Mesothelial cell of epicardium (in vitro differentiated cells): ENCODE results near the gene RNASEH2B. TPM values are rescaled to one million over a fixed set of nuclear protein-coding genes. Genes with fewer than 3 reads are reported as not detected.

ENCODE experiments used
- DNase-seq, 2 experiments: peaks; one replicate each; pipeline ENCODE4 v3.0.0; 2021; ENCODE audit warnings: low spot score in 2 of 2; ENCODE audit not compliant: unreplicated experiment in 2 of 2
- H3K27ac Mint-ChIP-seq: 2 replicates; pipeline ENCODE4 v1.8.0; 2021; ENCODE audit warnings: mixed read lengths
- H3K27me3 Mint-ChIP-seq: 2 replicates; pipeline ENCODE4 v1.8.0; 2021; ENCODE audit warnings: low read depth, mixed read lengths
- H3K36me3 Mint-ChIP-seq: 2 replicates; pipeline ENCODE4 v1.8.0; 2021; ENCODE audit warnings: mixed read lengths
- H3K4me1 Mint-ChIP-seq: 2 replicates; pipeline ENCODE4 v1.8.0; 2021; ENCODE audit warnings: mixed read lengths
- H3K4me3 Mint-ChIP-seq: 2 replicates; pipeline ENCODE4 v1.8.0; 2021; ENCODE audit warnings: mild to moderate bottlenecking, moderate library complexity, mixed read lengths
- H3K9me3 Mint-ChIP-seq: 2 replicates; pipeline ENCODE4 v1.8.0; 2021; ENCODE audit warnings: mixed read lengths
- CTCF ChIP-seq: fragments of 200-600 bp; sonication (generic); IDR thresholded peaks from one replicate; pipeline ENCODE4 v1.5.0; 2021; ENCODE audit warnings: antibody characterized with exemption; ENCODE audit not compliant: unreplicated experiment
- total RNA-seq: library from RNA; stranded (reverse); gene quantifications from 3 replicates; pipeline ENCODE4 v1.2.1, GENCODE V29; 2021

Gene RNASEH2B
- total RNA-seq, 1 donor from 2014 or later, result 47.4 TPM

GRCh38 chr13:50993934-50994333 is 84.3 kb downstream of the RNASEH2B start:
- no peak for DNase-seq
- TF ChIP-seq CTCF, result no peak
- H3K36me3 Mint-ChIP-seq, result peaks cover under 1% of the 10 kb centered on the region
- H3K9me3 Mint-ChIP-seq, result peaks cover 1% of the 10 kb centered on the region
- H3K4me3 Mint-ChIP-seq, result no peak overlapping the region
- H3K27me3 Mint-ChIP-seq, result peaks cover 4% of the 10 kb centered on the region
- H3K27ac Mint-ChIP-seq, result peak overlapping the region; percentile 78
- peaks cover 68% of the 10 kb centered on the region for H3K4me1 Mint-ChIP-seq

- H3K9me3 Mint-ChIP-seq, result no peaks in the 10 kb centered on the region
- DNase-seq, result no peak
- peak overlapping the region; percentile 78 for H3K27ac Mint-ChIP-seq
- H3K4me3 Mint-ChIP-seq, result no peak overlapping the region
- no peak for TF ChIP-seq CTCF
- H3K36me3 Mint-ChIP-seq, result no peaks in the 10 kb centered on the region
- H3K27me3 Mint-ChIP-seq, result peaks cover 4% of the 10 kb centered on the region
- H3K4me1 Mint-ChIP-seq, result peaks cover 61% of the 10 kb centered on the region
Measured at GRCh38 chr13:50994651-50995050, 85.1 kb downstream of the RNASEH2B start.

- no peak for TF ChIP-seq CTCF
- Mint-ChIP-seq H3K27me3 (peaks cover 4% of the 10 kb centered on the region), H3K27ac (no peak overlapping the region), H3K4me1 (peaks cover 60% of the 10 kb centered on the region), H3K36me3 (no peaks in the 10 kb centered on the region), H3K4me3 (no peak overlapping the region), H3K9me3 (no peaks in the 10 kb centered on the region)
- DNase-seq, result no peak
Measured at GRCh38 chr13:50995854-50996253, 86.3 kb downstream of the RNASEH2B start.

- Mint-ChIP-seq H3K4me3 (no peak overlapping the region), H3K9me3 (no peaks in the 10 kb centered on the region), H3K4me1 (peaks cover 46% of the 10 kb centered on the region), H3K27me3 (no peaks in the 10 kb centered on the region), H3K36me3 (no peaks in the 10 kb centered on the region), H3K27ac (no peak overlapping the region)
- no peak for TF ChIP-seq CTCF
- no peak for DNase-seq
Measured at GRCh38 chr13:50998326-50998725, 88.7 kb downstream of the RNASEH2B start.

GRCh38 chr13:50999641-51000040 is 90.0 kb downstream of the RNASEH2B start:
- no peak overlapping the region for H3K27ac Mint-ChIP-seq
- peaks cover 34% of the 10 kb centered on the region for H3K4me1 Mint-ChIP-seq
- TF ChIP-seq CTCF, result no peak
- no peaks in the 10 kb centered on the region for H3K36me3 Mint-ChIP-seq
- no peak for DNase-seq
- H3K9me3 Mint-ChIP-seq, result no peaks in the 10 kb centered on the region
- H3K27me3 Mint-ChIP-seq, result no peaks in the 10 kb centered on the region
- no peak overlapping the region for H3K4me3 Mint-ChIP-seq

- peaks cover 29% of the 10 kb centered on the region for H3K4me1 Mint-ChIP-seq
- no peak overlapping the region for H3K27ac Mint-ChIP-seq
- H3K9me3 Mint-ChIP-seq, result no peaks in the 10 kb centered on the region
- no peak for DNase-seq
- no peak overlapping the region for H3K4me3 Mint-ChIP-seq
- no peaks in the 10 kb centered on the region for H3K36me3 Mint-ChIP-seq
- H3K27me3 Mint-ChIP-seq, result no peaks in the 10 kb centered on the region
- no peak for TF ChIP-seq CTCF
Measured at GRCh38 chr13:51000061-51000460, 90.5 kb downstream of the RNASEH2B start.
